ENCODE results near the gene TBL3. TPM values are rescaled to one million over a fixed set of nuclear protein-coding genes. Genes with fewer than 3 reads are reported as not detected.

The TBL3 gene
- total and polyA plus RNA-seq, 9 of the 15 experiments (the other 6 are each of a cell fraction or from before 2014, with no cell fraction given): 0.97 to 117 (median 24.5) TPM

- TF ChIP-seq SAP30 (IDR thresholded peaks at IDR 0.05; ENCODE audit: borderline replicate concordance, insufficient read depth, low read depth, low read length, poor library complexity, severe bottlenecking): peak; percentile 32
- no peak for TF ChIP-seq RFX7 (CRISPR knock-in tag; IDR thresholded peaks at IDR 0.05)
- no peak for TF ChIP-seq GTF2B (IDR thresholded peaks at IDR 0.05; ENCODE audit: extremely low read depth, insufficient read length)
- no peak for TF ChIP-seq NR0B1 (IDR thresholded peaks at IDR 0.05; ENCODE audit: partially characterized antibody)
- TF ChIP-seq HES1 (IDR thresholded peaks at IDR 0.05; ENCODE audit: low read depth): no peak
- no peak for TF ChIP-seq DPF2 (IDR thresholded peaks at IDR 0.05)
- TF ChIP-seq ZBTB40 (IDR thresholded peaks at IDR 0.05): no peak
- no peak for TF ChIP-seq ZBTB40 (CRISPR knock-in tag; IDR thresholded peaks at IDR 0.05)
- TF ChIP-seq SP2 (IDR thresholded peaks at IDR 0.05; ENCODE audit: extremely low read depth, low read depth, low read length, poor library complexity, severe bottlenecking): no peak
- no peak for TF ChIP-seq BMI1 (IDR thresholded peaks at IDR 0.05; ENCODE audit: low read length)
- 0 out of 4 replicates have a peak, but pooled peaks of 1 of the 2 experiments have one; percentile 16 for TF ChIP-seq TBL1XR1 (IDR thresholded peaks at IDR 0.05; ENCODE audit: low read length in 2 of 2)
- no peak for TF ChIP-seq ZNF445 (CRISPR knock-in tag; IDR thresholded peaks at IDR 0.05; ENCODE audit: low read depth)
- TF ChIP-seq ATF1 (CRISPR knock-in tag; IDR thresholded peaks at IDR 0.05): no peak
- peak; percentile 68 for TF ChIP-seq ATF1 (tag; IDR thresholded peaks at IDR 0.05)
- TF ChIP-seq NONO (IDR thresholded peaks at IDR 0.05; ENCODE audit: low read depth in 2 of 2, low read length in 1 of 2): no peak
Observed at GRCh38 chr16:2023092-2024031, 51.5 kb downstream of the TBL3 start (continued).
